ENCODE data around the gene UCKL1. TPM values are rescaled to one million over a fixed set of nuclear protein-coding genes. Genes with fewer than 3 reads are reported as not detected.

The UCKL1 gene
- total and polyA plus RNA-seq, 12 donors = 12.1 to 101 (median 37.8) TPM

GRCh38 chr20:63968928-63969760, 12.9 kb upstream of the UCKL1 start:
- Histone ChIP-seq H3K27ac (peak overlapping the region in 4 of 5 donors; percentile 43 to 68 (median 54)), H3K27me3 (no peaks in the 10 kb centered on the region), H3K4me1 (replicated peaks in 1 of 2) (peaks cover 8 to 20% of the 10 kb centered on the region in 2 donors), H3K9me3 (replicated peaks in 1 of 3) (no peaks in the 10 kb centered on the region), H3K36me3 (replicated peaks in 1 of 2) (peaks cover 0 to 18% of the 10 kb centered on the region in 2 donors), H3K4me3 (peak overlapping the region in 3 of 4 donors; percentile 24 to 92 (median 60))
- 1 to 6% (median 3%) methylated on average over 4 to 69 of the region's 70 CpGs for WGBS, 4 donors
- peak in 6 of 7 donors; percentile 26 to 59 (median 39) for DNase-seq
- no peak for TF ChIP-seq CTCF (IDR thresholded peaks at IDR 0.05)
- TF ChIP-seq POLR2A (IDR thresholded peaks at IDR 0.05) = no peak
- intact Hi-C loops (cut with DNase I) = no loop called here

DNA sequence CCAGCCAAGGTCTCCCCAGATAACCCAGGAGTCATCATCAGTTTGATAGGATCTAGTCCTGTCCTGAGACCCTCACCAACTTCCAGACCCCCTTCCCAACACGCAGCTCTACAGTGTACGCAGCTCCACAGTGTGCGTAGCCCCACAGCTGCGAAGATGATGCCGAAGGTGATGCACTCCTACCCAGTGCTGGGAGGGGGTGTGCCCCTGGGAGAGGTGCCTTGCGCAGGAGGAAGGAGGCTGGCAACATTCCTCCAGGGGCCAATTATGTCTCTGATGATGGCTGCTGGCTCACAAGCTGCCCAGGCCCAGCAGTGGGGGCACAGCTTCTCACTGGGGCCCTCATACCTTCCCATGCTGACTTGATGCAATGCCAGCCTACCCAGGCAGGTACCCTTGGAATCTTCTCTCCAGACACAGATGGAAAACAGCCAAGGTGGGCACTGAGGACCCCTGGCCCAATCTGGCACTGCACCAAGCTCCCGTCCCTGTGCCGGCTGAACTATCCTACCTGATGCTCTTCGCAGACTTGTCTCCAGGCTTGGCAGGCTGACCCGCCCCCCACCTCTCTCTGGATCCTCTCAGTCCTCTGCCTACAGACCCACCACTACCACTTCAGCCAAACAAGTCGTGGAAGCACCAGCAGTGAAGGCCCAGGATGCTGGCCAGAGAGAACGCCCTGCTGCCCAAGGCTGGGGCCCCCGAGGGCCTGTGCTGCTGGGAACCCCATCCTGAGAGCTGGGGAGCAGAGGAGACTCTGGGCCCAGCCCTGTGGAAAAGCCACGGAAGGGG, 12.1 kb upstream of the UCKL1 start:
- peaks cover 8 to 20% of the 10 kb centered on the region in 2 donors for H3K4me1 ChIP-seq (replicated peaks in 1 of 2)
- H3K4me3 ChIP-seq = peak overlapping the region in 2 of 4 donors; percentile 24 to 92
- DNase-seq = peak in 5 of 7 donors; percentile 9 to 42 (median 24)
- WGBS, 4 donors = 74 to 80% (median 76%) methylated on average over 7 to 14 of the region's 14 CpGs
- peaks cover 0 to 26% of the 10 kb centered on the region in 2 donors for H3K36me3 ChIP-seq (replicated peaks in 1 of 2)
- intact Hi-C loops (cut with DNase I) = no loop called here
- no peaks in the 10 kb centered on the region for H3K9me3 ChIP-seq (replicated peaks in 1 of 3)
- peak overlapping the region in 3 of 5 donors; percentile 51 to 68 (median 57) for H3K27ac ChIP-seq
- no peak for TF ChIP-seq POLR2A (IDR thresholded peaks at IDR 0.05)
- TF ChIP-seq CTCF (IDR thresholded peaks at IDR 0.05) = no peak
- no peaks in the 10 kb centered on the region for H3K27me3 ChIP-seq

DNA sequence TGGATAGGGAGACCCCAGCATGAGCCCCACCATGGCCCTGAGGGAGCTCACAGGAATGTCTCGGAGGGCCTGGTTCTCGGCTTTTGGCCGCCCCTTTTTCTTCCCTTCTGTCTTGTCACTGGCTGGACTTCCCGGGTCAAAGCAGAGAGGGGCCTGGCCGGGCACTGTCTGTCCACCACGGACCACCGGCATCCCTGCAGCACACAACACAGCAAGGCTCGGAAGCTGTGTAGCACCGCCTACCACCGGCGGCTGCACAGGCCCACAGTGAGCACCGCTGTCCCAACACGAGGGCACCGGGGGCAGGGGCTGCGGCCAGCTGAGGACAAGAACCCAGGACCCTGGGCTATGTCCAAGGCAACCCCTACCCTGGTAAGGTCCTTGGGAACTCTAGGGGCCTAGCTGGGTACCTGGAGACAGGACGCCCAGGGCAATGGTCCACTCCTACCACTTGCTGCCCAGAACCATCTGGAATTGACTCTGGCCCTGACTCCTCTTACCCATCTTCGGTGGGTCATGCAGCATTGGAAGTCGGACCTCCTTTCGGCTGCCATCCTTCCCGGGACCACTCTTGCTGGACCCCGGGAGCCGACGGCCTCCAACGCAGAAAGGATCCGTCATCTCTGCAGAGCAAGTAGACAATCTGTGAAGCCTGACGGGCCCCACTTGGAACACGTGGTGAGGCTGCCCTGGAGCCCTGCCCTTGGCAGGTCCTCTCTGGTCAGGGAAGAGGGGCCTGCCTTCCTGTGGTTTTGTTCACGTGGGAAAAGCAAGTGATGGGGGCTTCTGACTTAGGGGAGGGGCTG, 11.3 kb upstream of the UCKL1 start:
- no peak overlapping the region for H3K27ac ChIP-seq
- H3K36me3 ChIP-seq (replicated peaks in 1 of 2) = peaks cover 0 to 34% of the 10 kb centered on the region in 2 donors
- H3K4me1 ChIP-seq (replicated peaks in 1 of 2) = peaks cover 8 to 20% of the 10 kb centered on the region in 2 donors
- 89 to 95% (median 91%) methylated on average over 16 to 28 of the region's 28 CpGs for WGBS, 4 donors
- intact Hi-C loops (cut with DNase I) = no loop called here
- peak in 4 of 7 donors; percentile 8 to 21 (median 17) for DNase-seq
- TF ChIP-seq CTCF (IDR thresholded peaks at IDR 0.05) (no peak), POLR2A (IDR thresholded peaks at IDR 0.05) (no peak)
- no peaks in the 10 kb centered on the region for H3K9me3 ChIP-seq (replicated peaks in 1 of 3)
- H3K4me3 ChIP-seq = no peak overlapping the region
- no peaks in the 10 kb centered on the region for H3K27me3 ChIP-seq
